Measurements from ENCODE around the gene MRPL21. TPM values are rescaled to one million over a fixed set of nuclear protein-coding genes. Genes with fewer than 3 reads are reported as not detected.
A peak's percentile ranks its signal among the peaks of the same experiment; 100 is the strongest.

MRPL21 gene
- total and polyA plus RNA-seq, 2 experiments from 2014 or later, result 62.4 to 232 TPM

GRCh38 chr11:68870470-68870869 lies 33.2 kb downstream of the MRPL21 start:
- peaks cover 37% of the 10 kb centered on the region for H3K4me1 Mint-ChIP-seq
- peak overlapping the region; percentile 76 for H3K4me2 ChIP-seq
- ATAC-seq, result peak; percentile 65

More at GRCh38 chr11:68870470-68870869, 33.2 kb downstream of the MRPL21 start:
- H4K20me1 ChIP-seq (replicated peaks; ENCODE audit: insufficient read depth), result no peaks in the 10 kb centered on the region
- H3K4me3 Mint-ChIP-seq, result peak overlapping the region; percentile 72
- no peaks in the 10 kb centered on the region for H3K36me3 Mint-ChIP-seq (ENCODE audit: low read depth)
- no peak overlapping the region for H3K27ac Mint-ChIP-seq
- peaks cover 16% of the 10 kb centered on the region for H3K4me1 ChIP-seq (ENCODE audit: insufficient read depth)
- no peaks in the 10 kb centered on the region for H3F3A ChIP-seq (replicated peaks; ENCODE audit: low read depth)
- H3K9me2 ChIP-seq (ENCODE audit: insufficient read depth), result no peaks in the 10 kb centered on the region
- peak overlapping the region; percentile 34 for H3K4me3 ChIP-seq
- H3K9me3 Mint-ChIP-seq, result no peaks in the 10 kb centered on the region
- no peaks in the 10 kb centered on the region for H3K27me3 ChIP-seq (ENCODE audit: insufficient read depth)
- peak overlapping the region; percentile 94 for H2AFZ ChIP-seq
- no peak overlapping the region for H3K27ac ChIP-seq (ENCODE audit: low read depth)
- DNase-seq (ENCODE audit: low spot score), result peak; percentile 35
- no peaks in the 10 kb centered on the region for H3K36me3 ChIP-seq (ENCODE audit: insufficient read depth)
- TF ChIP-seq STAT1 (IDR thresholded peaks at IDR 0.05; ENCODE audit: unreplicated experiment) (no peak), CREB1 (CRISPR knock-in tag; IDR thresholded peaks at IDR 0.05; ENCODE audit: low read depth) (no peak), ZNF331 (CRISPR knock-in tag; IDR thresholded peaks at IDR 0.05; ENCODE audit: low read depth) (no peak), ETS1 (IDR thresholded peaks at IDR 0.05) (no peak), REST (IDR thresholded peaks at IDR 0.05; ENCODE audit: unreplicated experiment) (no peak), ZNF114 (CRISPR knock-in tag; IDR thresholded peaks at IDR 0.05) (no peak), ZNF462 (CRISPR knock-in tag; IDR thresholded peaks at IDR 0.05) (no peak), EZH2phosphoT487 (IDR thresholded peaks at IDR 0.05; ENCODE audit: unreplicated experiment) (no peak), POLR2AphosphoS5 (IDR thresholded peaks at IDR 0.05; ENCODE audit: low read depth) (no peak), JUNB (IDR thresholded peaks at IDR 0.05; ENCODE audit: unreplicated experiment) (no peak)
- no peaks in the 10 kb centered on the region for H3K79me2 ChIP-seq (replicated peaks; ENCODE audit: insufficient read depth)
- peaks cover 27% of the 10 kb centered on the region for H3K27me3 Mint-ChIP-seq (ENCODE audit: insufficient read depth, low read depth, poor library complexity)

Measured in GM23338 (cell line).